ENCODE measurements around the gene ERP29. TPM values are rescaled to one million over a fixed set of nuclear protein-coding genes. Genes with fewer than 3 reads are reported as not detected.
"Not testable (repeated sequence)": the region's sequence is repeated elsewhere in the genome, so short reads cannot be mapped to it uniquely, and the experiment has no call there.

Gene ERP29
- total RNA-seq, 2 donors from 2014 or later, result 42.2 to 52.3 TPM

- intact Hi-C loops (cut with DNase I), result no loop called here
- ATAC-seq (no peak), DNase-seq (no peak)
These were observed 12.7 kb downstream of the ERP29 start for GRCh38 chr12:112025808-112026375.

DNA sequence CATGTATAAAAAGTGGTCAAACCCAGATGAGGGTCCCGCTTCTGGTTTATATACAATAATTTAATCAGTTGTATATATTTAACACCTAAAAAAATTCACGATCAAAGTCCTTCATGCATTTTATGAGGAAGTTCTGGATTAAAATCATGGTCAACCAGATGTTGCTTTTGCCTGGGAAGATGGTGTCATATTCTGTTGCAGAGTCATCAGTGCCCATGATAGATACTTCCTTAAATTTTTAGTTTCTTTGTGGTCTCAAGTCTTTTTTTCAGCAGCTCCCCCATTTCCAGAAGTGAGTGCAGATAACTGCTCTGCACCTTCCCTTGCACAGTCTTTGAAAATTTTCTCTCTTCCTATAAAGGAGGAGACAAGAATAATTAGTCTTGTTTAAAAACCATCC, 16.1 kb downstream of the ERP29 start:
- no peak for ATAC-seq
- intact Hi-C loops (cut with DNase I), result no loop called here
- no peak for DNase-seq

DNA sequence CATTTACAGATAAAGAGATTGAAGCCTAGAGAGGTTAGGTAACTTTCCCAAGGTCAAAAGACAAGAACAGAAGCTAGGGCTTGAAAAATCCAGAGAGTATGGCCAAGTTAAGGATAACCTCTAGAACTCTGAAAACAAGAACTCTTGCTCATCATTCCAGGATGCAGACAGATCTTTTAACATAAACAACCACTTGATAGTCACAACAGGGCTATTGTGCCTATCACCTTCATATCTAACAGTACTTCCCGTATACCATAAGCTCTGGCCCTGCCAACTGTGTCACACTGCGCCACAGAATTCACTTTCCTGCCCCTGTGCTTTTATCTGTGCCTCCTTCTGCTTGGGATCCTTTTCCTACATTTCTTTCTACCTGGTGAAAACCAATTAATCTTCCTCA, 18.2 kb downstream of the ERP29 start:
- DNase-seq, result no peak
- ATAC-seq, result no peak
- intact Hi-C loops (cut with DNase I), result no loop called here

GRCh38 chr12:112032292-112032691, 19.1 kb downstream of the ERP29 start:
- no peak for DNase-seq
- no peak for ATAC-seq
- intact Hi-C loops (cut with DNase I), result no loop called here

DNA sequence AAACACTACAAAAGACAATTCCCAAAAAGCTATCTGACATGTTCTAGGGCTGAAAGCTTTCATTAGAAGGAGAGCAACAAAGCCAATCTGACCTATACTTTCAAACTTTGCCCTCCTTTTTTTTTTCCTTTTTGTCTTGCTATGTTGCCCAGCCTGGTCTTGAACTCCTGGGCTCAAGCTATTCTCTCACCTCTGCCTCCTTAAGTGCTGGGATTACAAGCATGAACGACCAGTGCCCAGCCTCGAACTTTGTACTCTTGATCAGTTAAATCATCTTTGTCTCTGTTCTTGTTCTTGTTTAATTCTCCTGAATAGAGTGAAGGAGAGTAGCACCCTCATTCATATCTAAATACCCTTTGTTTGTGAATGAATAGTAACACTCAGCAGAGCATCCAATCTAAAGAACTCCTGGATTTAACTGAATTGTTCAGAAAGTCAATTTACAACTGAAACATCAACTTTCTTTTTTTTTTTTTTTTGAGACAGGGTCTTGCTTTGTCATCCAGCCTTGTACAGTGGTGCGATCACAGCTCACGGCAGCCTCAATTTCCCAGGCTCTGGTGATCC, 22.1 kb downstream of the ERP29 start:
- no peak for ATAC-seq
- intact Hi-C loops (cut with DNase I), result no loop called here
- no peak for DNase-seq

DNA sequence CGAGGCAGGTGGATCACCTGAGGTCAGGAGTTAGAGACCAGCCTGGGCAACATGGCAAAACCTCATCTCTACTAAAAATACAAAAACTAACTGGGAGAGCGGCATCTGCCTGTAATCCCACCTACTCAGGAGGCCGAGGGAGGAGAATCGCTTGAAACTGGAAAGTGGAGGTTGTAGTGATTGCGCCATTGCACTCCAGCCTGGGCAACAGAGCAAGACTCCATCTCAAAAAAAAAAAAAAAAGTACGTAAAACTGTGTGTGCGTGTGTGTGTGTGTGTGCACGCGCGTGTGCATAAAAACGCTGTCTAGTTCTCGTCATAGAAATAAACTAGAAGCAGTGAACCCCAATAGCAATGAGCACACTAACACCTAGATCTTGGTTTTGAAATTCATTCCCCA, 23.4 kb downstream of the ERP29 start:
- intact Hi-C loops (cut with DNase I); ATAC-seq: not testable (repeated sequence)

GRCh38 chr12:112046003-112046402, 32.8 kb downstream of the ERP29 start:
- ATAC-seq (no peak), DNase-seq (no peak)
- intact Hi-C loops (cut with DNase I), result no loop called here

More for the DNA sequence above, 23.4 kb downstream of the ERP29 start:
- DNase-seq, result not testable (repeated sequence)

GRCh38 chr12:112049351-112049750, 36.1 kb downstream of the ERP29 start:
- intact Hi-C loops (cut with DNase I), result no loop called here
- ATAC-seq (no peak), DNase-seq (no peak)

GRCh38 chr12:112061137-112061536, 47.9 kb downstream of the ERP29 start:
- DNase-seq (no peak), ATAC-seq (no peak)
- intact Hi-C loops (cut with DNase I), result no loop called here

- DNase-seq, result no peak
- no peak for ATAC-seq
- intact Hi-C loops (cut with DNase I), result no loop called here
These were observed 50.0 kb downstream of the ERP29 start for GRCh38 chr12:112063273-112063672.

DNA sequence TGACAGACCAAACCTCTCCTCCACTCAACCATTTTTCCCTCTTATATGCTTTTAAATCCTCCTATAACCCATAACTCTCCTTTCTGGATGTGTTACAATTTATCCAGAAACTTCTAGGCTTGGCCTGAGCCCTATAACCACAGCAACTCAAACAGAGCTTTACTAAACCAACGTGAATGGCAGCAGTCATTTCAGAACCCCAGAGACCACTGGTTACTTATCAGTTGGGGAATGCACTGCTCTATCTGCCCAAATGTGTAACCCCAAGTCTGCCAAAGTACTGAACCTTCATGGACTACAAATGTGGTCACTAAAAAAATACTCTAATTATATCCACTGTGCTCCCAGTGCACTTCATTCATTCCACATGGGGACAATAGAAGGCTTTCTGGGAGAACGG, 53.3 kb downstream of the ERP29 start:
- no peak for ATAC-seq
- intact Hi-C loops (cut with DNase I), result no loop called here
- no peak for DNase-seq

Small RNA genes lying within 50 kb of the gene (microRNA-seq; reads per million reads assigned to microRNA genes)
- 0 reads per million in 2 donors for gene MIR3657

Other genes starting within 250 kb of the ERP29 start
- gene ALDH2, start 246.5 kb upstream of the ERP29 start, total RNA-seq, result 100 to 1,000 TPM; 268 to 331 TPM
- 10 to 100 TPM; 24.2 to 31.6 TPM for gene MAPKAPK5, start 171.2 kb upstream of the ERP29 start, total RNA-seq
- gene TMEM116, start 261 bp upstream of the ERP29 start, total RNA-seq, result 10 to 100 TPM; 11.8 to 18.8 TPM
- gene NAA25, start 95.4 kb downstream of the ERP29 start, total RNA-seq, result 10 to 100 TPM; 11.6 to 17.1 TPM
- 10 to 100 TPM; 18.0 to 18.9 TPM for gene TRAFD1, start 112.1 kb downstream of the ERP29 start, total RNA-seq

Measured in left cardiac atrium (tissue), 4 donors.